GM12878 (cell line): ENCODE results near the gene CCBE1. TPM values are rescaled to one million over a fixed set of nuclear protein-coding genes. Genes with fewer than 3 reads are reported as not detected.

ENCODE experiments used
- ATAC-seq: fragments of 200-7000 bp; cut with Tn5 transposase; 3 replicates; pipeline ENCODE4 v1.9.1; 2020; ENCODE audit warnings: mild to moderate bottlenecking, moderate library complexity
- BruUV-seq: library from RNA; stranded (reverse); fragments of 400-500 nt; replicated peaks from 2 replicates; lab custom pipeline; 2021; lab: Mats Ljungman, UMichigan
- CTCF ChIA-PET: fragments of 300-600 bp; sonication (Branson Sonifier 250); formaldehyde crosslinking; extraction: SDS; loops from one replicate; lab custom pipeline; 2021; ENCODE audit warnings: inconsistent platforms; lab: Yijun Ruan, JAX
- POLR2A ChIA-PET: fragments of 350-600 bp; formaldehyde crosslinking; extraction: SDS; loops from one replicate; lab custom pipeline; 2021; ENCODE audit warnings: inconsistent platforms; lab: Charles Lee
- RAD21 ChIA-PET: fragments of 300-600 bp; sonication (Branson Sonifier 250); formaldehyde crosslinking; loops from one replicate; lab custom pipeline; 2023; ENCODE audit warnings: antibody characterized with exemption; ENCODE audit not compliant: unreplicated experiment; lab: Charles Lee
- SMC1A ChIA-PET: fragments of 300-600 bp; sonication (Branson Sonifier 250); formaldehyde crosslinking; loops from one replicate; lab custom pipeline; 2023; ENCODE audit not compliant: unreplicated experiment, uncharacterized antibody; lab: Charles Lee
- DNase-seq: peaks from one replicate; pipeline ENCODE4 v3.0.0-alpha.2; 2011; ENCODE audit warnings: low read depth, low spot score
- FAIRE-seq: peaks from 3 replicates; lab custom pipeline; 2011; peaks lifted over from hg19 to GRCh38; lab: Jason Lieb, UNC
- H2AFZ ChIP-seq: 2 replicates; pipeline ENCODE4 v1.6.0; 2011; ENCODE audit warnings: low read depth, low read length, control low read depth; ENCODE audit not compliant: control insufficient read depth
- H3K27ac ChIP-seq: 2 replicates; pipeline ENCODE4 v1.5.1; 2011; ENCODE audit warnings: control low read depth; ENCODE audit not compliant: control insufficient read depth, insufficient read depth
- H3K27me3 ChIP-seq, 2 experiments: replicated peaks in 1 of 2; 2 replicates each; pipeline versions ENCODE4 v1.6.0 to v1.6.1; 2011; ENCODE audit warnings: low read length in 1 of 2; ENCODE audit not compliant: control insufficient read depth in 2 of 2, insufficient read depth in 2 of 2
- H3K36me3 ChIP-seq, 2 experiments: 2 replicates each; pipeline ENCODE4 v1.5.1; 2011; ENCODE audit warnings: low read length in 1 of 2; ENCODE audit not compliant: control insufficient read depth in 2 of 2, insufficient read depth in 2 of 2
- H3K4me1 ChIP-seq: 2 replicates; pipeline ENCODE4 v1.6.1; 2011; ENCODE audit warnings: mild to moderate bottlenecking, low read length, moderate library complexity, mixed read lengths; ENCODE audit not compliant: control insufficient read depth, insufficient read depth
- H3K4me2 ChIP-seq: 2 replicates; pipeline ENCODE4 v1.6.0; 2011; ENCODE audit warnings: control low read depth; ENCODE audit not compliant: control insufficient read depth, insufficient read depth
- H3K4me3 ChIP-seq: fragments of 200-600 bp; sonication (generic); 2 replicates; pipeline ENCODE4 v1.5.1; 2016
- H3K79me2 ChIP-seq: 2 replicates; pipeline ENCODE4 v1.6.0; 2011; ENCODE audit warnings: low read length; ENCODE audit not compliant: control insufficient read depth, insufficient read depth
- H3K9ac ChIP-seq: 2 replicates; pipeline ENCODE4 v1.8.0; 2011; ENCODE audit warnings: low read length, control low read depth, mixed read lengths; ENCODE audit not compliant: control insufficient read depth, insufficient read depth
- H3K9me3 ChIP-seq: replicated peaks from 3 replicates; pipeline ENCODE4 v1.5.1; 2011; ENCODE audit warnings: mild to moderate bottlenecking, low read length; ENCODE audit not compliant: control insufficient read depth, insufficient read depth
- H4K20me1 ChIP-seq: 2 replicates; pipeline ENCODE4 v1.6.0; 2011; ENCODE audit not compliant: control insufficient read depth, insufficient read depth
- CHD4 ChIP-seq: fragments of 200-600 bp; sonication (generic); IDR thresholded peaks from 2 replicates; pipeline ENCODE4 v1.6.1; 2016; ENCODE audit warnings: mild to moderate bottlenecking
- JUNB ChIP-seq: IDR thresholded peaks from 2 replicates; pipeline ENCODE4 v1.6.1; 2016; ENCODE audit warnings: antibody characterized with exemption, mild to moderate bottlenecking
- JUND ChIP-seq: IDR thresholded peaks from 2 replicates; pipeline ENCODE4 v1.6.1; 2012; ENCODE audit warnings: low read depth, mild to moderate bottlenecking, low read length, improper control_type of control experiment, moderate library complexity
- NFXL1 ChIP-seq: fragments of 450-650 bp; IDR thresholded peaks from 2 replicates; pipeline ENCODE4 v1.6.1; 2017; ENCODE audit warnings: antibody characterized with exemption, mild to moderate bottlenecking, borderline replicate concordance
- PKNOX1 ChIP-seq: fragments of 450-650 bp; IDR thresholded peaks from 2 replicates; pipeline ENCODE4 v1.6.1; 2016; ENCODE audit warnings: mild to moderate bottlenecking
- REST ChIP-seq: IDR thresholded peaks from 2 replicates; pipeline ENCODE4 v1.6.1; 2012; ENCODE audit warnings: mild to moderate bottlenecking, low read depth, low read length
- RFX5 ChIP-seq: IDR thresholded peaks from 2 replicates; pipeline ENCODE4 v1.6.1; 2011; ENCODE audit warnings: low read depth, low read length, improper control_type of control experiment
- SIX5 ChIP-seq: IDR thresholded peaks from 2 replicates; pipeline ENCODE4 v1.6.1; 2011; ENCODE audit warnings: mild to moderate bottlenecking, low read depth, low read length, moderate library complexity; ENCODE audit not compliant: severe bottlenecking
- STAT3 ChIP-seq: IDR thresholded peaks from 2 replicates; pipeline ENCODE4 v1.6.1; 2011; ENCODE audit warnings: low read depth, low read length, improper control_type of control experiment
- SUPT20H ChIP-seq: IDR thresholded peaks from 2 replicates; pipeline ENCODE4 v1.6.1; 2011; ENCODE audit warnings: low read depth, mild to moderate bottlenecking, low read length, moderate library complexity, borderline replicate concordance; ENCODE audit not compliant: control insufficient read depth
- SUZ12 ChIP-seq: fragments of 200-600 bp; sonication (generic); IDR thresholded peaks from one replicate; pipeline ENCODE4 v1.6.1; 2018; ENCODE audit warnings: antibody characterized with exemption, mild to moderate bottlenecking; ENCODE audit not compliant: unreplicated experiment
- WGBS: methylation state at CpG from one replicate; pipeline ENCODE4 v1.1.6; 2016; ENCODE audit warnings: low lambda C conversion rate; ENCODE audit not compliant: insufficient replicate concordance, insufficient coverage; ENCODE audit errors: missing lambda C conversion rate; 5-methylcytosine and 5-hydroxymethylcytosine counted together
- in situ Hi-C: fragments of 300-500 bp; cut with MboI; formaldehyde crosslinking; loops from 9 replicates; pipeline ENCODE4 v1.14.3; 2018; ENCODE audit warnings: mixed read lengths
- intact Hi-C: fragments of 100-400 bp; cut with micrococcal nuclease; formaldehyde crosslinking; loops from one replicate; pipeline ENCODE4 v1.14.2; 2022; ENCODE audit not compliant: unreplicated experiment
- polyA plus RNA-seq, 11 experiments: library from polyadenylated mRNA; depleted of rRNA in 4 of 11; unstranded in 6 of 11; stranded (reverse) in 5 of 11; fragments of >200 nt; fragmentation: Nextera tagmentation in 4 of 11; fragmentation: Illumina TruSeq in 1 of 11; extraction: Ambion mirVana in 4 of 11; extraction: Trizol in 1 of 11; gene quantifications; 1 replicate in 1 of 11; 2 replicates in 10 of 11; pipeline versions ENCODE4 v1.2.1 to v1.2.3, GENCODE V29; 2011 to 2016; ENCODE audit warnings: inconsistent platforms in 2 of 11, missing spikeins in 2 of 11, low read depth in 1 of 11
- total RNA-seq, 4 experiments: library from RNA; depleted of rRNA in 3 of 4; stranded (reverse); fragments of >200 nt in 3 of 4; fragmentation: Illumina TruSeq in 1 of 4; extraction: Trizol in 1 of 4; gene quantifications; 2 replicates each; pipeline versions ENCODE4 v1.2.1 to v1.2.3, GENCODE V29; 2013 to 2021

CCBE1 gene
- total and polyA plus RNA-seq, 10 of the 15 experiments (the other 5 are each of a cell fraction or from before 2014, with no cell fraction given): 0.03 to 0.49 (median 0.04) TPM; not detected in 7

GRCh38 chr18:59610546-59611140 lies 86.6 kb downstream of the CCBE1 start:
- DNase-seq: no peak
- in situ Hi-C loops (no loop called here), intact Hi-C loops (no loop called here)
- no peaks in the 10 kb centered on the region; a peak in 3 of 4 replicates for H3K27me3 ChIP-seq
- no peaks in the 10 kb centered on the region for H3K79me2 ChIP-seq
- H3K27ac ChIP-seq: no peak overlapping the region
- FAIRE-seq: no peak
- CTCF ChIA-PET: no interaction called here
- 25% methylated on average over 5 of the region's 5 CpGs for WGBS
- RAD21 ChIA-PET: no interaction called here
- H2AFZ ChIP-seq: no peak overlapping the region
- no peaks in the 10 kb centered on the region for H3K4me1 ChIP-seq
- H3K4me3 ChIP-seq: no peak overlapping the region
- SMC1A ChIA-PET: interaction anchor here (0.5 kb wide), 1 partner anchor 462 kb away, joined by 3 read pairs; no protein-coding TSS in a partner anchor
- no peak overlapping the region for H3K9ac ChIP-seq
- TF ChIP-seq SIX5 (no peak), SUZ12 (no peak), PKNOX1 (no peak), RFX5 (no peak), NFXL1 (no peak), STAT3 (no peak), SUPT20H (no peak), JUNB (no peak), REST (no peak), JUND (no peak), CHD4 (no peak)
- H4K20me1 ChIP-seq: no peaks in the 10 kb centered on the region
- no peak overlapping the region for H3K4me2 ChIP-seq
- BruUV-seq: no TSS peak
- H3K36me3 ChIP-seq: no peaks in the 10 kb centered on the region
- POLR2A ChIA-PET: no interaction called here
- H3K9me3 ChIP-seq: no peaks in the 10 kb centered on the region
- ATAC-seq: no peak
